HEK293T (cell line): Measurements from ENCODE around the gene PDE4B.

Source experiments
- BHLHE40 ChIP-seq: fragments of 450-650 bp; IDR thresholded peaks from 2 replicates; pipeline ENCODE4 v1.6.1; 2016; ENCODE audit warnings: mild to moderate bottlenecking, moderate library complexity, borderline replicate concordance
- CTBP1 ChIP-seq: fragments of 450-650 bp; IDR thresholded peaks from 2 replicates; pipeline ENCODE4 v1.6.1; 2016; ENCODE audit warnings: borderline replicate concordance
- ELF4 ChIP-seq: fragments of 450-650 bp; IDR thresholded peaks from 2 replicates; pipeline ENCODE4 v1.6.1; 2017; ENCODE audit warnings: antibody characterized with exemption
- FOXA1 ChIP-seq: fragments of 450-650 bp; IDR thresholded peaks from 2 replicates; pipeline ENCODE4 v1.6.1; 2016; ENCODE audit warnings: mild to moderate bottlenecking
- FOXK2 ChIP-seq: fragments of 450-650 bp; IDR thresholded peaks from 2 replicates; pipeline ENCODE4 v1.6.1; 2016; ENCODE audit warnings: mild to moderate bottlenecking
- FOXM1 ChIP-seq: fragments of 450-650 bp; IDR thresholded peaks from 2 replicates; pipeline ENCODE4 v1.6.1; 2017; ENCODE audit warnings: mild to moderate bottlenecking, borderline replicate concordance
- L3MBTL2 ChIP-seq: fragments of 450-650 bp; conservative IDR thresholded peaks from 2 replicates; pipeline ENCODE4 v1.6.1; 2016; ENCODE audit warnings: mild to moderate bottlenecking
- LEF1 ChIP-seq: fragments of 450-650 bp; IDR thresholded peaks from 2 replicates; pipeline ENCODE4 v1.6.1; 2017; ENCODE audit warnings: mild to moderate bottlenecking, borderline replicate concordance
- NFRKB ChIP-seq: fragments of 450-650 bp; IDR thresholded peaks from 2 replicates; pipeline ENCODE4 v1.6.1; 2016; ENCODE audit warnings: mild to moderate bottlenecking, moderate library complexity
- PKNOX1 ChIP-seq: fragments of 450-650 bp; IDR thresholded peaks from 2 replicates; pipeline ENCODE4 v1.6.1; 2016
- SP1 ChIP-seq: fragments of 450-650 bp; IDR thresholded peaks from 2 replicates; pipeline ENCODE4 v1.6.1; 2017
- SUZ12 ChIP-seq: fragments of 450-650 bp; IDR thresholded peaks from 2 replicates; pipeline ENCODE4 v1.6.1; 2016; ENCODE audit warnings: mild to moderate bottlenecking
- TARDBP ChIP-seq: fragments of 450-650 bp; IDR thresholded peaks from 2 replicates; pipeline ENCODE4 v1.6.1; 2016

- TF ChIP-seq BHLHE40, result no peak
- TF ChIP-seq LEF1, result no peak
- no peak for TF ChIP-seq TARDBP
- no peak for TF ChIP-seq CTBP1
- no peak for TF ChIP-seq SUZ12
- no peak for TF ChIP-seq FOXM1
- TF ChIP-seq L3MBTL2, result no peak
- no peak for TF ChIP-seq NFRKB
- no peak for TF ChIP-seq SP1
- no peak for TF ChIP-seq PKNOX1
- TF ChIP-seq FOXK2, result no peak
- no peak for TF ChIP-seq FOXA1
- no peak for TF ChIP-seq ELF4
Measured at GRCh38 chr1:66359269-66359668, 566.6 kb downstream of the PDE4B start.
